ENCODE measurements around the gene CDC42BPA. TPM values are rescaled to one million over a fixed set of nuclear protein-coding genes. Genes with fewer than 3 reads are reported as not detected.
"Not testable (repeated sequence)": the region's sequence is repeated elsewhere in the genome, so short reads cannot be mapped to it uniquely, and the experiment has no call there.

The CDC42BPA gene
- total RNA-seq = 75.0 TPM

- peak; percentile 96 for DNase-seq
Observed at GRCh38 chr1:227318016-227318852, at the start of gene CDC42BPA. CDC42BPA (minus strand) TSS chr1:227318492; CDS start chr1:227317182, 1,310 bp downstream.

GRCh38 chr1:227368009-227368408, 49.7 kb upstream of the CDC42BPA start:
- DNase-seq = no peak

GRCh38 chr1:227365473-227366431, 47.5 kb upstream of the CDC42BPA start:
- DNase-seq = no peak

GRCh38 chr1:227364657-227365056, 46.4 kb upstream of the CDC42BPA start:
- no peak for DNase-seq

- no peak for DNase-seq
Observed at GRCh38 chr1:227363825-227364224, 45.5 kb upstream of the CDC42BPA start.

GRCh38 chr1:227362039-227362438, 43.7 kb upstream of the CDC42BPA start:
- DNase-seq = no peak

GRCh38 chr1:227357927-227358302, 39.6 kb upstream of the CDC42BPA start:
- DNase-seq = no peak

- peak; percentile 51 for DNase-seq
Observed at GRCh38 chr1:227357171-227357926, 39.1 kb upstream of the CDC42BPA start.

GRCh38 chr1:227356620-227357146, 38.4 kb upstream of the CDC42BPA start:
- DNase-seq = no peak

- no peak for DNase-seq
Observed at GRCh38 chr1:227355542-227356245, 37.4 kb upstream of the CDC42BPA start.

- no peak for DNase-seq
Observed at GRCh38 chr1:227353186-227353585, 34.9 kb upstream of the CDC42BPA start.

- DNase-seq = not testable (repeated sequence)
Observed at GRCh38 chr1:227352164-227352563, 33.9 kb upstream of the CDC42BPA start.

GRCh38 chr1:227351443-227351842, 33.2 kb upstream of the CDC42BPA start:
- no peak for DNase-seq

GRCh38 chr1:227349967-227350366, 31.7 kb upstream of the CDC42BPA start:
- DNase-seq = no peak

- DNase-seq = peak; percentile 11
Observed at GRCh38 chr1:227343727-227344551, 25.6 kb upstream of the CDC42BPA start.

GRCh38 chr1:227343206-227343605, 24.9 kb upstream of the CDC42BPA start:
- no peak for DNase-seq

GRCh38 chr1:227342075-227342829, 24.0 kb upstream of the CDC42BPA start:
- DNase-seq = no peak

GRCh38 chr1:227336136-227336535, 17.8 kb upstream of the CDC42BPA start:
- DNase-seq = not testable (repeated sequence)

GRCh38 chr1:227335242-227336020, 17.1 kb upstream of the CDC42BPA start:
- DNase-seq = no peak

Data from tongue (tissue), 2 donors.